Activated CD4-positive, alpha-beta T cell treated with anti-CD3 and anti-CD28 coated beads, Interleukin-2, amount 50 U/mL, for 4 hours (primary cell): ENCODE measurements around the gene RPS29.

Source experiments
- DNase-seq, 2 experiments: peaks; one replicate each; pipeline ENCODE4 v3.0.0-alpha.2; 2020

The RPS29 gene

DNA sequence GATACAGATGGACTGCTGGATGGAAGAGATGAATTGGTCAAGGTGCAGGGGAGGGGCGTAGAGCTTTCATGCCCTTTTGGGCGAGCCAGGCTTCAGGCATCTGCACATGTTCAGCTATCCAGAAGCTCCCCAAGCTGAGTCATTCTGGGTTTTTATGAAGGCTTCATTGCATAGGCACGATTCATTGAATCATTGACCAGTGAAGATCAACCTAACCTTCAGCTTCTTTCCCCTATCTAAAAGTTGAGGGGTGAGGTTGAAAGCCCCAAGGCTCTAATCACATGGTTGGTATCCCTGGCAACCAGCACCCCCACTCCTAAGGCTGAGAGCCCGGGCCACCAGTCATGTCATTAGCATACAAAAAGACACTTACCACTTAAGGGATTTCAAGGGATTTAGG is 36.3 kb downstream of the RPS29 start:
- DNase-seq: no peak

DNA sequence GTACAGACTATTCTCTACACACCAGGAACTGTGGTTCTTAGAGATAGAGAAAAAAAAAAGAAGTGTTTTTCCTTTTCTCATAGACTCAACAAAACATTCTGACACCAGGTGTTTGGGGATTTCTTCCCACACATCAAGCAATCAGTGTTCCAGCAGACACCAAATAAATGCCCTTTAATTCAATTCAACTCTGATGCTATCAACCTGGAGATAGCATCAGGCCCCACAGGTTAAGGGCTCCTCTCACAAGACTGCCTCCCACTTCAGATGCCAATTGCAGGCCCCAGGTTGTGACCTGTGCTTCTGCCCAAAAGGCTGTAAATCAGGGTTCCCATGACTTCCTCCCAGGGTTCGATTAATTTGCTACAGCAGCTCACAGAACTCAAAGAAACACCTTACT is 36.7 kb downstream of the RPS29 start:
- no peak for DNase-seq

DNA sequence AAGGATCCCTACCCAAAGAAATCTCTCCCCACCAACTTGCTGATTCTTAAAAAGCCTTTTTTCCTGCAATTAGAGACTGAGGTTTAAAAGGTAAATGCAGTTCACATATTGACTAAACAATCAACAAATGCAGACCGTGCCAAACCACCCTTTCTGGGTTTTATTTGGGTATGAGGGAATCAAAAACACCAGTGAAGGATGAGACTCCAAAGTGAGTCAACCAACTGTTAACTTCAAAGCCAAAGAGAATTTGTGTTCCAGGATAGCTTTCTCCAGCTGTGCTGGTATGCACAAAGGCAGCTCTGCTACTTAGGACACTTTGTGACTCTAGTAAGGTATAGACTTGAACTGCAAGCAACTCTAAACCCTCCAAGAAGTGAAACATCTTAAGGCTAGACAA is 39.4 kb downstream of the RPS29 start:
- no peak for DNase-seq

DNA sequence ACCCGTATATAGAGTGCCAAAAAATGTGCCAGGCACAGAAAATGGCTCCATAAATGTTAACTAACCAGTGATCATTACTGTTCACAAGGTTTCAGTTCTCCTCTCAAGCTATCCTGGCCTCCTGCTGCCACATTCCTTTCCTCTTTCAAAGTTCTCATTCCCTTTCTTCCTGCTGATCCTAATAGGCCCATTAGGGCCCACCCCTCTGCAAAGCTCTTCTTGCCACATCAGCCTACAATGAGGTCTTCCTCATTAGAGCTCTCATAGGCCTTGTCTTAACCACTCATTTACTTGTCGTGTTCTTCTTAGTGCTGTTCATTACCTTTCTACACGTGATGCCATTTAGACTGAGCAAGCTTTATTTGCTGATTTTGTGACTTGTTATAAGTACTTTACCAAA is 40.5 kb downstream of the RPS29 start:
- no peak for DNase-seq

DNA sequence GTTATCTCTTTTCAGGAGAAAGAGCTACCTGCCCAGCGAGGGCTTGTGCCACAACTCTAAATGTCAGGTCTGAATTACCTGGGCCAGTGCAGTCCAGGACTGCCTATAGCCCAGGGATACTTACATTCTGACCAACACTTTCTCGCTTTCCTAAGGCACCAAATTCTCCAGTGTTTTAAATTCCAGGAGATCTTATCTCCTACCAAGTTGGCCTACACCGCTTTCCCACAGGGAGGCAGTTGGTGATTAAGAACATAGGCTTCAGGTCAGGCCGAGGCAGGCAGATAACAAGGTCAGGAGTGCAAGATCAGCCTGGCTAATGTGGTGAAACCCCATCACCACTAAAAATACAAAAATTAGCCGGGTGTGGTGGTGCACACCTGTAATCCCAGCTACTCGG is 41.1 kb downstream of the RPS29 start:
- no peak for DNase-seq

DNA sequence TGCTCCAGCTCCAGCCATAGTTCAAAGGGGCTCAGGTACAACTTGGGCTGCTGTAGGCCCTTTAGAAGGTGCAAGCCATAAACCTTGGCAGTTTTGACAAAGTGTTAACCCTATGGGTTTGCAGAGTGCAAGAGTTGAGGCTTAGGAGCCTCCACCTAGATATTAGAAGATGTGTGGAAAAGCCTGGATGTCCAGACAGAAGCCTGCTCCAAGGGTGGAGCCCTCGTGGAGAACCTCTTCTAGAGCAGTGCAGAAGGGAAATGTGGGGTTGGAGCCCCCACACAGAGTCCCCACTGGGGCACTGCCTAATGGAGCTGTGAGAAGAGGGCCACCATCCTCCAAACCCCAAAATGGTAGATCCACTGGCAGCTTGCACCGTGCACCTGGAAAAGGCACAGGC is 45.1 kb downstream of the RPS29 start:
- DNase-seq: no peak

DNA sequence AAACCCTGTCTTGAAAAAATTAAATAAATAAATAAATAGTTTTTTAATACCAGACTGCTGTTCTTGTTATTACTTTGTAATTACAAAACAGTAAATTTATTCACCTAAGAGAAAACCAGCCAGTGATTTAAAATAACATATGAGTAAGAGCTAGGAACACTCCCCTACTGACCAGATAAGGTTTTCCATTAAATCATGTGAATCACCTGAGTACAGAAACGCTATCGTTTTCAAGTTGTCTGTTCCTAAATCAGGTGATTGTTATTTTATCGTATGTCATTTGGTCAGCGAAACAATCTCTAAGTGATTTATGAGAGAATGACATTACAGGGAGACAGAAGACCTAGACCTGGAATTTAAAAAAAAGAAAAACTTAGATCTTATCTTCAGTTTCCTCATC is 47.3 kb downstream of the RPS29 start:
- DNase-seq: no peak
